Memory B cell (primary cell): ENCODE data around the gene COL4A3.
"Not testable (repeated sequence)": the region's sequence is repeated elsewhere in the genome, so short reads cannot be mapped to it uniquely, and the experiment has no call there.

Experiments used
- ATAC-seq: fragments of 150-1000 bp; cut with Tn5 transposase; 2 replicates; pipeline ENCODE4 v1.10.0; 2021; ENCODE audit warnings: low read depth, mild to moderate bottlenecking, moderate library complexity
- DNase-seq, 2 donors: peaks; one replicate each; pipeline ENCODE4 v3.0.0; 2022; ENCODE audit warnings: low spot score in 2 of 2
- H3K27ac Mint-ChIP-seq: one replicate; pipeline ENCODE4 v1.8.0; 2022; ENCODE audit warnings: mild to moderate bottlenecking, moderate library complexity, mixed read lengths
- H3K27me3 Mint-ChIP-seq: one replicate; pipeline ENCODE4 v1.8.0; 2022; ENCODE audit warnings: mixed read lengths
- H3K36me3 Mint-ChIP-seq: one replicate; pipeline ENCODE4 v1.8.0; 2022; ENCODE audit warnings: mild to moderate bottlenecking, mixed read lengths
- H3K4me1 Mint-ChIP-seq: one replicate; pipeline ENCODE4 v1.8.0; 2022; ENCODE audit warnings: mixed read lengths
- H3K4me3 Mint-ChIP-seq: one replicate; pipeline ENCODE4 v1.8.0; 2022; ENCODE audit warnings: mild to moderate bottlenecking, moderate library complexity, mixed read lengths
- H3K9me3 Mint-ChIP-seq: one replicate; pipeline ENCODE4 v1.8.0; 2022; ENCODE audit warnings: mixed read lengths

Gene COL4A3

GRCh38 chr2:227206406-227206805, 42.0 kb downstream of the COL4A3 start:
- Mint-ChIP-seq H3K4me1 (peaks cover 7% of the 10 kb centered on the region), H3K36me3 (peaks cover 14% of the 10 kb centered on the region), H3K9me3 (no peaks in the 10 kb centered on the region), H3K27me3 (no peaks in the 10 kb centered on the region), H3K27ac (no peak overlapping the region), H3K4me3 (no peak overlapping the region)
- DNase-seq (no peak), ATAC-seq (no peak)

DNA sequence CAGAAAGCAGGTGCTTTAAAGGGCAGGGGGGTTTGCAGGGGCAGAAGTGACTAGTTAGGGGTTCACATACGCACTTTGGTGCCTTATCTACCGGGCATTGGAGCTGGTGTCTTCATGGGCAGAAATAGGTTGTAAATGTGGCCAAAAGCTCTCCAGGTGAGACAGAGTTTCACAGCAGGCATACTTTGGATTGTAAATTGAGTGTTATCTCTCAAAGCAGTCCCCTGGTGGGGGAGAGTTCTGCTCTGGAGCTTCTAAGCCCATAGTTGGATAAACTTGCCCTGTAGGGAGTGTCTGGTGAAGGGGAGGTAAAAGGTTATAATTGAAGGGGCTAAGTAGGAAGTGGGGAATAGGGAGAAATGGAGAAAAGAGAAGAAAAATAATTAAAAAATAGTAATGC, 43.1 kb downstream of the COL4A3 start:
- peaks cover 7% of the 10 kb centered on the region for H3K4me1 Mint-ChIP-seq
- no peak for DNase-seq
- H3K36me3 Mint-ChIP-seq, result peaks cover 18% of the 10 kb centered on the region
- ATAC-seq, result no peak
- no peaks in the 10 kb centered on the region for H3K27me3 Mint-ChIP-seq
- no peaks in the 10 kb centered on the region for H3K9me3 Mint-ChIP-seq
- H3K4me3 Mint-ChIP-seq, result no peak overlapping the region
- H3K27ac Mint-ChIP-seq, result no peak overlapping the region

DNA sequence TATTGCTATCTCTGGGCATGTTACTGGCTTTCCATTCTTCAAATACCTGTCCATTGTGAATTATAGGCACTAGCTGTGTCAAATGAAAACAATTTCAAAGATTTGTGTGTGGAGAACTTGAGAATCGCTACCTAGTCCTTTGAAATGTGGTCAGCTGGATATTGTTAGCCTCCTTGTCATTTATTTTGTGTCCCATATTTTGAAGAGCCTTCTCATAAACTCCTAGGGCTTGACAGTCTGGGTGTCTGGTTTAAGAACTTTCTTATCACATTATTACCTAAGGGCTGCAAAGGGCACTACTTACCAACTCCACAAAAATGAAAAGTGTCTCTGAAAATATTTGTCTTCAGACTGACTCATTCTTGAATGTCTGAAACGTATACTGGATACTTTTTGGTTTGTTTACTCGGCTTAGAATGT, 50.2 kb downstream of the COL4A3 start:
- no peak for DNase-seq
- Mint-ChIP-seq H3K27me3 (no peaks in the 10 kb centered on the region), H3K36me3 (peaks cover 13% of the 10 kb centered on the region)

DNA sequence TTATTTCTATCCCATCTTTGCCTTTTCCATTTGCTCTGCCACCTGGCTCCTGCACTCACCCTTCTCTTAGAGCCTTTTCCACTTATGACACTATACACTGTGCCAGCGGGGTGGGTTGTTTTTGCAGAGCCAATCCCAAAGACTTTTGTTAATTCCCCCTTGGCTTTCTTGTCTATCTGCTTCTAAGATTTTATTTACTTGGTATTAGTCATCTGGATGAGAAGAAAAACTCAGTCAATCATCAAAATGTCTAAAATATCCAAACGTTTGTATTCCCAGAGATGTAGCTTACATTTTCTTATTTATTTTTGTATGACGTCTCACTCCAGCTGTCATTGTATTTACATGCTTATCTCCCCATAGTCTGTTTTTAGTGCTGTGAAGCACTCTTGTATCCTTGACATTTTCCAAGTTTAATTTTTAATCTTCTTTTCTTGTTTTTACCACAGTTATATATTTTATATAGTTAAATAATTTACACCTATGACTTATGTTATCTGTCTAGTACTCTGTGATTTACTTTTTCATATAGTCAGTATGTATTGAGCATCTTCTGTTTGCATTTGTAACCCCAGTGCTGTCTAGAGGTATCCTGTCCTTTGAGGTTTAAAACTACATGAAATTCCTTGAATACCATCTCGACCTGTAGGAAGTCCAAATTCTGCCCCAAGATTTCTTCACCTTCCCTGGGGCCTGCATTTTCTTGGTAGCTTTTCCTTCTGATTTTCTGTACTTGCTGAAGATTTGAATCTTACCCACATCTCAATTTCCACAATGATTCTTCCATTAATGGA, 55.1 kb downstream of the COL4A3 start:
- ATAC-seq, result no peak
- Mint-ChIP-seq H3K36me3 (peaks cover 10% of the 10 kb centered on the region), H3K4me3 (no peak overlapping the region), H3K27ac (no peak overlapping the region), H3K27me3 (no peaks in the 10 kb centered on the region), H3K9me3 (peaks cover 1% of the 10 kb centered on the region), H3K4me1 (peaks cover 6% of the 10 kb centered on the region)
- no peak for DNase-seq

More for the DNA sequence above, 50.2 kb downstream of the COL4A3 start:
- peaks cover 1% of the 10 kb centered on the region for H3K9me3 Mint-ChIP-seq
- H3K27ac Mint-ChIP-seq, result no peak overlapping the region
- no peak for ATAC-seq
- no peaks in the 10 kb centered on the region for H3K4me1 Mint-ChIP-seq
- no peak overlapping the region for H3K4me3 Mint-ChIP-seq

DNA sequence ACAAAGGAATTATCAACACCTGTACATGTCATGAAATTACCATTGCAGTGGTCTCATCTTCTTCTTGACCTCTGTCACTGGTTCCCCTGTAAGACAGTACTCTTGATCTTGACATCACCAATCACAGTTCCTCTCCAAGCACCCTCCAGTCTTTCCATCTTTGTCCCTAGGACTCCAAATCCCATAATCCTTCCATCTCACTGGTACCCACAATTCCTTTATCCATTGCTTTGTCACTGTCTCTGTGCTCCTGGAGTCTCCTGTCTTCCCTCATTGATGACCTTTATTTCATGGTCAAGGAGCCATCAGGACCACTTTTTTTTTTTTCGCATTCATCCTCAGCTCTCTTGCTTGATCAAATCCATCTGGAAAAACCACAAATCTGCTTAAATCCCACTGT, 56.7 kb downstream of the COL4A3 start:
- no peak for DNase-seq
- Mint-ChIP-seq H3K36me3 (peaks cover 11% of the 10 kb centered on the region), H3K4me3 (no peak overlapping the region), H3K9me3 (no peaks in the 10 kb centered on the region), H3K27ac (no peak overlapping the region), H3K4me1 (peaks cover 6% of the 10 kb centered on the region), H3K27me3 (no peaks in the 10 kb centered on the region)
- no peak for ATAC-seq

DNA sequence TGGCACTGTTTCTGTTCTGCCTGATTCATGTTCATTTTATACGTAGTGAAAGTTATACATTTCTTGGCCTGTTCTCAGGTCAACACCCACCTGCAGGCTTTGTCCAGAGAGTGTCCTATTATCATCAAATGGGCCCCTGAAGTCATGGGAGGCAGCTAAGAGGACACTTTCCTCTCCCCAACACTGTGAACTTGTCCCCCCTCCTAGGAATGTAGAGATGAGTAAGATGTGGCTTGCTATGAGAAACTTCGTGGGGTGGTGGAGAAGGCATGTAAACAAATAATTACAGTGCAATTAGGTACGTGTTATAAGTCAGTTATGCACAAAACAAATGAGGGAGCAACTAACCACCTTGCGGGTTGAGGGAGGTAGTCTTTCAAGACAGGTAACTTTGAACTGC, 57.9 kb downstream of the COL4A3 start:
- H3K27me3 Mint-ChIP-seq, result no peaks in the 10 kb centered on the region

DNA sequence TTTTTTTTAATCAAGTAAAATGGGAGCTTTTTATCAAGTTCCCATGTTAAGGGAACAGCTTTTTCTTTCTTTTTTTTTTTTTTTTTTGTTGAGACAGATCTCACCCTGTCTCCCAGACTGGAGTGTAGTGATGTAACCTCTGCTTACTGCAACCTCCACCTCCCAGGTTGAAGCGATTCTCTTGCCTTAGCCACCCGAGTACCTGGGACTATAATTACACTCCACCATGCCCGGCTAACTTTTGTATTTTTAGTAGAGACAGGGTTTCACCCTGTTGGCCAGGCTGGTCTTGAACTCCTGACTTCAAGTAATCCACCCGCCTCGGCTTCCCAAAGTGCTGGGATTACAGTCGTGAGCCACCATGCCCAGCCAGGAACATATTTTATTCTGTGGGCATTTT, 61.2 kb downstream of the COL4A3 start:
- H3K27me3 Mint-ChIP-seq, H3K9me3 Mint-ChIP-seq, ATAC-seq, H3K4me1 Mint-ChIP-seq, H3K27ac Mint-ChIP-seq, DNase-seq, H3K36me3 Mint-ChIP-seq, H3K4me3 Mint-ChIP-seq: not testable (repeated sequence)

More for the DNA sequence above, 57.9 kb downstream of the COL4A3 start:
- Mint-ChIP-seq H3K36me3 (peaks cover 7% of the 10 kb centered on the region), H3K27ac (no peak overlapping the region), H3K9me3 (no peaks in the 10 kb centered on the region), H3K4me1 (peaks cover 6% of the 10 kb centered on the region), H3K4me3 (no peak overlapping the region)
- ATAC-seq (no peak), DNase-seq (no peak)

- H3K4me1 Mint-ChIP-seq, result no peaks in the 10 kb centered on the region
- no peaks in the 10 kb centered on the region for H3K27me3 Mint-ChIP-seq
- no peak for DNase-seq
- H3K9me3 Mint-ChIP-seq, result peaks cover 4% of the 10 kb centered on the region
- H3K36me3 Mint-ChIP-seq, result peaks cover 9% of the 10 kb centered on the region
- no peak overlapping the region for H3K27ac Mint-ChIP-seq
- ATAC-seq, result no peak
- H3K4me3 Mint-ChIP-seq, result no peak overlapping the region
Observed at GRCh38 chr2:227228061-227228667, 63.7 kb downstream of the COL4A3 start.

DNA sequence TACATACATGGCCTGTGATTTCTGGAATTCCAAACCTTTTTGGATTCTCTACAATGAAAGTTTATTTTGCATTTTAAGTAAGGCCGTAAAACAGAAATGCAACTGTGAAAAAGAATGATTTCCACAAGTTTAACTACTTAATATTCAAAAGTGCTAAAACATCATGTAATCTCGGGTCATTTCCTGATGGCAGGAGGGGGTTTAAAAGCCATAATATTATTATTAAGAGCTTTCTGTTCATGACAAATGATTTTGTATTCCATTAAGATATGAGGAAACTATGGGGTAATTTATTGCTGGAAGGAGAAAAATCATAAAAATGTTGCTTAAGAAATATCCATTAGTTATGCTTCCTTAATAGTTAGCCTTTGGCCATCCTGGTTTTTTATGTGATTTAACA, 65.7 kb downstream of the COL4A3 start:
- no peak overlapping the region for H3K4me3 Mint-ChIP-seq
- no peak overlapping the region for H3K27ac Mint-ChIP-seq
- DNase-seq, result no peak
- no peaks in the 10 kb centered on the region for H3K4me1 Mint-ChIP-seq
- peaks cover 9% of the 10 kb centered on the region for H3K36me3 Mint-ChIP-seq
- no peak for ATAC-seq
- H3K9me3 Mint-ChIP-seq, result peaks cover 4% of the 10 kb centered on the region
- no peaks in the 10 kb centered on the region for H3K27me3 Mint-ChIP-seq

DNA sequence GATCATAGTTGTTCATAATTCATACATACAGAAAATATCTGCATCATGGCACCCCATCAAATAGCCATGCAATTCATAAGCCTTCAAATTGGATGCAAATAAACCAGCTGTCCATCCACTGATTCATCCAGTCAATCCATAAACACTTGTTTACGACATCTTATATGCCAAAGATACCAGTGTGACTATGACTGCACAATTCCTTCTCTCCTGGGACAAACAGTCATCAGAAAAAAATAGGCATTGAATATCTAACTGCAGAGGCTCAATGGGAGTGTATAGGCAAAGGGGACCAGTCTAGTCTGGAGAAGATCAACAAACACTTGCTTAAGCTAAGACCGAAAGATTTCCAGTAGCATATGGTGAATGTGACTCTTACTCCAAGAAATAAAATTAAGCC, 70.0 kb downstream of the COL4A3 start:
- Mint-ChIP-seq H3K4me1 (no peaks in the 10 kb centered on the region), H3K36me3 (peaks cover 7% of the 10 kb centered on the region), H3K9me3 (peaks cover 4% of the 10 kb centered on the region), H3K4me3 (no peak overlapping the region), H3K27me3 (no peaks in the 10 kb centered on the region), H3K27ac (no peak overlapping the region)
- DNase-seq, result no peak
- no peak for ATAC-seq

- Mint-ChIP-seq H3K4me1 (no peaks in the 10 kb centered on the region), H3K9me3 (no peaks in the 10 kb centered on the region), H3K4me3 (no peak overlapping the region), H3K36me3 (peaks cover 14% of the 10 kb centered on the region), H3K27ac (no peak overlapping the region), H3K27me3 (no peaks in the 10 kb centered on the region)
- no peak for DNase-seq
- no peak for ATAC-seq
Observed at GRCh38 chr2:227237786-227238185, 73.4 kb downstream of the COL4A3 start.

DNA sequence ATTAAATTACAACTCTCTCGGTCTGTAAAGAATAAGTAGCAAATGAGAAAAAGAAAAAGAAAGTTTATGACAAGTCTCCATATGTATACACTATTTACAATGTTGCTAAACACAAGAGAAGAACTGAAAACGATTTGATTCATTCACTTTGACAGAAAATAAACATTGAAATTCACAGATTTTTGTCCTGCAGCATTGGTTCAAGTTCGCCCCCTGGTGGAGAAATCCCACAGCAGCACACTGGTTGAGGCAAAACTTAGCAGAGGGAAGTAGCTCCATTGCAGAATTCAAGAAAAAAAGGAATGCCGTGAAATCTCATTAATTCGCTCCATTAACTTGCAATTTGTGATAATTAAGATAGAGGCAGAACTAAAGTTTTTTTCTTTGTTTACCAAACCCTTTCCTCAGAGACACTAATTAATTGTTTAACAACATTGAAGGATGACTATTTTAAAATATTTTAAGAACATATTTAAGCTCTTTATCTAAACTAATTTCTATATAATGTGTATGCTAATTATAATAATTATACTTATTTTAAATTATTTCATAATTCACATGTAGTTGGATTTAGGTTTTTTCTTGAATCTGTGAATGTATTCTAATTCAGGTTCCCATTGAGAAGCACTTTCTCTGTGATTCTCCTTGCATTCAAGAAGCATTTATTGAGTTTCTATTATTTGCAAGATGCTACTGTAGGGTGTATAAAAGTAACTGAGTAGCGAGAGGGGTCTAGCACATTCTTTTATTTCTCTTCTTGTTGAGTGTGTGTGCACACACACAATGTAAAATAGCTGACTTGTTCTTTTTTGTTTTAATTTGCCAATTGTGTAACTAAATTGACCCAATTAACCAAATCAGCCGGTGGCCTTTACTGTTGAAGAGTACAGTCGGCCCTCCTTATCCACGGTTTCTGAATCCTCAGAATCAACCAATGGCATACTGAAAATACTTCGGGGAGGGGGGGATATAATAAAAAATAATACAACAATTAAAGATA, 74.1 kb downstream of the COL4A3 start:
- peak; percentile 64 to 76 for DNase-seq
- Mint-ChIP-seq H3K27ac (no peak overlapping the region), H3K4me1 (no peaks in the 10 kb centered on the region), H3K36me3 (peaks cover 14% of the 10 kb centered on the region), H3K9me3 (no peaks in the 10 kb centered on the region), H3K27me3 (no peaks in the 10 kb centered on the region), H3K4me3 (no peak overlapping the region)
- ATAC-seq, result peak; percentile 45

DNA sequence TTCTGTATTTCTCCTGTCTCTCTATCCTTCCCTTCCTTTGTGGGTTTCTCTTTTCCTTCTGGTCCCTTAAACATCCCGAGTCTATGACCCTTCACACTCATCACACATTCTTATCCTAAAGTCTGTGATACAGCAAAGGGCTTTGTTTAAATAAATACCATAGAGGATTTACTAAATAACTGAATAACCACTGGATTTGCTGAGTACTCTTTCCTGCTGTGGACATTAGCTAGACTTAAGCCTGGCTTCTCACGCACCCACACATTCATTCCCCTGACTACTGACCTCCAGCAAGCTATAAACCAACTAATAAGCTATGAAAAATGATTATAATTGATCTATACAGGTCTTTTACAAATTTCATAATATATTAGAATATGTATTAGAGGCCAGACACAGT, 76.6 kb downstream of the COL4A3 start:
- no peak overlapping the region for H3K4me3 Mint-ChIP-seq
- no peaks in the 10 kb centered on the region for H3K27me3 Mint-ChIP-seq

DNA sequence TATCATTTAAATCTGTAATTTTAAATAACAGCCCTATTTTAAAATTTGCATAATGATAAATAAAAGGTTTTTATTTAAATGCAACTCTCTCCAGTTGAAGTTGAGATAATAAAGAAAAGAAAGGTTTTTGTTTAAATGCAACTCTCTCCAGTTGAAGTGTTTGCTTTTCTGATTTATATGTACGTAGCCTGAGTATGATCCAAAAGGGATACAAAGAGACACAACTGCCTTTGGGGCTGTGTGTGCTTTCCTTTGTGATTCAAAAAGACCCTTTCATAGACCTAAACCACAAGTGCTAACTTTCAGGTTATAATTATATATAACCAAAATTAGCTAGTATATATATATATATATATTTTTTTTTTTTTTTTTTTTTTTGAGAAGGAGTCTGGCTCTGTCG, 84.5 kb downstream of the COL4A3 start:
- peaks cover 29% of the 10 kb centered on the region for H3K36me3 Mint-ChIP-seq
- no peak overlapping the region for H3K27ac Mint-ChIP-seq
- DNase-seq (no peak), ATAC-seq (no peak)
- no peaks in the 10 kb centered on the region for H3K4me1 Mint-ChIP-seq
- H3K9me3 Mint-ChIP-seq, result no peaks in the 10 kb centered on the region
- H3K27me3 Mint-ChIP-seq, result no peaks in the 10 kb centered on the region
- no peak overlapping the region for H3K4me3 Mint-ChIP-seq

More for the DNA sequence above, 76.6 kb downstream of the COL4A3 start:
- Mint-ChIP-seq H3K9me3 (no peaks in the 10 kb centered on the region), H3K4me1 (no peaks in the 10 kb centered on the region), H3K27ac (no peak overlapping the region), H3K36me3 (peaks cover 18% of the 10 kb centered on the region)
- DNase-seq (no peak), ATAC-seq (no peak)
